Measurements from ENCODE around the gene EPHA2.

The EPHA2 gene

DNA sequence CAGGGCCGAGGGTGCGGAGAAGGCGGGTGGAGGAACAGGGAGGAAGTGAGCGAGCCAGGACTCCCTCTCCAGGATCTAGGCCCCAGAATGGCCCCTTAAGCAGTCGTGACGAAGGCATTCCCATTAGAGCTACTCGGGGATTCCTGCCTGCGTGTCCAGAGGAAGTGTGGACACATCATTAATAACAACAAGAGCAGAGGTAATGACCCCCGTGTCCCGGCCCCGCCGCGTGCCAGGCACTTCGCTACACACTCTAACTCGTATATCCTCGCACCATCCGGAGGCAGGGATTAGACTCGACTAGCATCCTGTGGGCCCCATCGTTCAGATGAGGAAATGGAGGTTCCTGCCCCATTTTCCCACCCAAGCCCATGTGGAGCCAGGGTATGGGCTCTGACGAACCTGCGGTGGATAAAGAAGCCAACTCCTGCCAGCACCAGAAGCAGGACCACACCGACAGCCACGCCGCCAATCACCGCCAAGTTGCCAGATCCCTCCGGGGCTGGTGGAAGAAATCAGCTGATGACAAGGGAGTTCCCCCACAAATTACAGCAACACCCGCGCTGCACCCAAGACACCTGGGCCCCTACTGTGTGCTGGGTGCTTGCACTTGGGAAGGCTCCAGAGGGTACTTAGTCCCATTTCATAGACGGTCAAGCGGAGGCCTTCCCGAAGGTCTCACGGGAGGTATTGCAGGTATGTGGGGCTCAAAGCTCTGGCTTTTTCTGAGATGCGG is 21.6 kb downstream of the EPHA2 start:
- no peak for DNase-seq (ENCODE audit: low read depth)
- no peak overlapping the region for H3K4me3 ChIP-seq (ENCODE audit: control insufficient read depth, low read depth, low read length)
- TF ChIP-seq, protein P1, sequence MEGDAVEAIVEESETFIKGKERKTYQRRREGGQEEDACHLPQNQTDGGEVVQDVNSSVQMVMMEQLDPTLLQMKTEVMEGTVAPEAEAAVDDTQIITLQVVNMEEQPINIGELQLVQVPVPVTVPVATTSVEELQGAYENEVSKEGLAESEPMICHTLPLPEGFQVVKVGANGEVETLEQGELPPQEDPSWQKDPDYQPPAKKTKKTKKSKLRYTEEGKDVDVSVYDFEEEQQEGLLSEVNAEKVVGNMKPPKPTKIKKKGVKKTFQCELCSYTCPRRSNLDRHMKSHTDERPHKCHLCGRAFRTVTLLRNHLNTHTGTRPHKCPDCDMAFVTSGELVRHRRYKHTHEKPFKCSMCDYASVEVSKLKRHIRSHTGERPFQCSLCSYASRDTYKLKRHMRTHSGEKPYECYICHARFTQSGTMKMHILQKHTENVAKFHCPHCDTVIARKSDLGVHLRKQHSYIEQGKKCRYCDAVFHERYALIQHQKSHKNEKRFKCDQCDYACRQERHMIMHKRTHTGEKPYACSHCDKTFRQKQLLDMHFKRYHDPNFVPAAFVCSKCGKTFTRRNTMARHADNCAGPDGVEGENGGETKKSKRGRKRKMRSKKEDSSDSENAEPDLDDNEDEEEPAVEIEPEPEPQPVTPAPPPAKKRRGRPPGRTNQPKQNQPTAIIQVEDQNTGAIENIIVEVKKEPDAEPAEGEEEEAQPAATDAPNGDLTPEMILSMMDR (conservative IDR thresholded peaks at IDR 0.05; ENCODE audit: control insufficient read depth, insufficient read depth, low read depth, low read length), result no peak

DNA sequence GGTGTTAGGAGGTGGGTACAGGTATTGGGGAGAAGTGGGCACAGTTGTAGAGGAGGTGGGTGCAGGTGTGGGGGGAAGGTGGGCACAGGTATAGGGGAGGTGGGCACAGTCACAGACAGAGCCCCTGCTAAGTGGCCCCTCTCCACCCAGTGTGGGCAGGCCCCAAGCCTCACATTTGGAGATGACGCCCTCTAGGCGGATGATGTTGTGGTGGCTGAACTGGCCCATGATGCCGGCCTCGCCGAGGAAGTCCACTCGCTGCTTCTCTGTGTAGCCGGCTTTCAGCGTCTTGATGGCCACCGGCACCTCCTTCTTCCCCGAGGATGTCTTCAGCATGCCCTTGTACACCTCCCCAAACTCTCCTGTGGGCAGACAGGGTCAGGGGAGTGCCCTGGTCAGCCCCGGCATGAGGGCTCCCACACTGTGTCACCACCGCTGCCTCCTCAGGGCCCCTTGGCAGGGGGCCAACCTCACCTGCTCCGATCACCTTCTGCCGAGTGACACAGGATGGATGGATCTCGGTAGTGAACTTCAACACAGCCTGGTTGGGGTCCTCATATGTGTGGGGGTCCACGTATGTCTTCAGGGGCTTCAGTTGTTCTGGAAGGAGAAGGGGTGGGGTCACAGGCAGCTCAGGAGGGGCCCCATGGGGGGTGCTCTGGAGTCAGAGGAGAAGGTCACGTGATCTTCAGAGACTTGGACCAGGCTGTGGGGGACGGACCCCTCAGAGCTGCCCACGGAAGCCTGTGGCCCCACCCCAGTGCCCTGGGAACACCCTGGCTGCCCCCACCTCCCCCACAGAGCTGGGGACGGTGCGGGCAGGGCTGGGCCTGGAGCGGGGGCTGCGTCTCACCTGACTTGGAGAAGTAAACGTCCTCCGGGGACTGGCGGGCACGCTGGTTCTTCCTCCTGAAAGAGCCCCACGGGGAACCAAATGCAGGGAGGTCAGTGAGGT is 22.6 kb downstream of the EPHA2 start:
- DNase-seq (ENCODE audit: low read depth), result no peak
- TF ChIP-seq, protein P1 (conservative IDR thresholded peaks at IDR 0.05; ENCODE audit: control insufficient read depth, insufficient read depth, low read depth, low read length), result no peak
- H3K4me3 ChIP-seq (ENCODE audit: control insufficient read depth, low read depth, low read length), result no peak overlapping the region

DNA sequence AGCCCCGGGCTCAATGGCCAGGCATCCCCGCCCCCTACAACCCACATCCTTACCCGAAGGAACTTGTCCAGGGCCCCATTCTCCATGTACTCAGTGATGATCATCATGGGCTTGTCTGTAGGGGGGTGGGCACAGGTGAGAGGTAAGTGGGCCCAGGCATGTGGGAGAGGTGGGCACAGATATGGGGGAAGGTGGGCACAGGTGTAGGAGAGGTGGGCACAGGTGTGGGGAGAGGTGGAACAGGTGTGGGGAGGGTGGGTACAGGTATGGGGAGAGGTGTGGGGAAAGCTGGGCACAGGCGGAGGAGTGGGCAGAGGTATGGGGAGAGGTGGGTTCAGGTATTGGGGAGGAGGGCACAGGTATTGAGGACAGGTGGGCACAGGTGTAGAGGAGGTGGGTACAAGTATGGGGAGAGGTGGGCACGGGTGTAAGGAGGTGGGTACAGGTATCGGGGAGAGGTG is 23.5 kb downstream of the EPHA2 start:
- H3K4me3 ChIP-seq (ENCODE audit: control insufficient read depth, low read depth, low read length), result no peak overlapping the region

DNA sequence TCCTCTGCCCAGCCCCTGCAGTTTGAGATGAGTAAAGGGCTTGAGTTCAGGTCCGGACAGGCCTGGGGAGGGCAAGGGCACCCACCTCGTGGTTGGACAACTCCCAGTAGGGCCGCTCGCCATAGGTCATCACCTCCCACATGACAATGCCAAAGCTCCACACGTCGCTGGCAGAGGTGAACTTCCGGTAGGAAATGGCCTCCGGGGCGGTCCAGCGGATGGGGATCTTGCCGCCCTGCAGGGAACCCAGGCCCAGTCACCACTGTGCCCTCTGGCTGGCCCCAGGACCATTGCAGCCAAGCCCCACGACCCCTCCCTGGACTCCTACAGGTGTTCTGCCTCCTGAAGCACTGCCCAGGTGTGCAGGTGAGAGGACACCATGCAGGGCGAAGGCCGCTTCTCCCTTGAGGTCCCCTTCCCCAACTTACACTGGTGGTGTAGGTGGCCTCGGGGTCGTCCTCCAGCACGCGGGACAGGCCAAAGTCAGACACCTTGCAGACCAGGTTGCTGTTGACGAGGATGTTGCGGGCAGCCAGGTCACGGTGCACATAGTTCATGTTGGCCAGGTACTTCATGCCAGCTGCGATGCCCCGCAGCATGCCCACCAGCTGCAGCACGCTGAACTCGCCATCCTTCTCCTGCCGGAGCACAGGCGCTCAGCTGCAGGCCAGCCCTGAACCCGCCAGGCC is 24.1 kb downstream of the EPHA2 start:
- H3K4me3 ChIP-seq (ENCODE audit: control insufficient read depth, low read depth, low read length), result no peak overlapping the region
- DNase-seq (ENCODE audit: low read depth), result no peak
- TF ChIP-seq, protein P1 (conservative IDR thresholded peaks at IDR 0.05; ENCODE audit: control insufficient read depth, insufficient read depth, low read depth, low read length), result no peak

More for the DNA sequence above, 23.5 kb downstream of the EPHA2 start:
- TF ChIP-seq, protein P1 (conservative IDR thresholded peaks at IDR 0.05; ENCODE audit: control insufficient read depth, insufficient read depth, low read depth, low read length), result no peak
- no peak for DNase-seq (ENCODE audit: low read depth)

DNA sequence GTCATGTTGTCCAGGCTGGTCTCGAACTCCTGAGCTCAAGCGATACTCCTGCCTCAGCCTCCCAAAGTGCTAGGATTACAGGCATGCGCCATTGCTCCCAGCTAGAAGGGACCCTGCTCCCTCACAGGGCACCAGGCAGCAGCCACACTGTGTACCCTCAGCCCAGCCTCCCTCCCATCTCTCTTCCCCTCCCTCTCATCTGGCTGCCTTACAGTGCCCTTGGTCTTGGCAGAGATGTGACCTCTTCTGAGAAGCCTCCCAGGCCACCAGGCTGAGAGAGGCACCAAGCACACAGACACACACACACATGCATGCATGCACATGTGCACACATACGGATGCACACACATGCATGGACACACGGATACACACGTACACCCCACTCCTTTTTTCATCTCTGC is 25.0 kb downstream of the EPHA2 start:
- TF ChIP-seq, protein P1 (conservative IDR thresholded peaks at IDR 0.05; ENCODE audit: control insufficient read depth, insufficient read depth, low read depth, low read length), result no peak
- no peak for DNase-seq (ENCODE audit: low read depth)
- H3K4me3 ChIP-seq (ENCODE audit: control insufficient read depth, low read depth, low read length), result no peak overlapping the region

DNA sequence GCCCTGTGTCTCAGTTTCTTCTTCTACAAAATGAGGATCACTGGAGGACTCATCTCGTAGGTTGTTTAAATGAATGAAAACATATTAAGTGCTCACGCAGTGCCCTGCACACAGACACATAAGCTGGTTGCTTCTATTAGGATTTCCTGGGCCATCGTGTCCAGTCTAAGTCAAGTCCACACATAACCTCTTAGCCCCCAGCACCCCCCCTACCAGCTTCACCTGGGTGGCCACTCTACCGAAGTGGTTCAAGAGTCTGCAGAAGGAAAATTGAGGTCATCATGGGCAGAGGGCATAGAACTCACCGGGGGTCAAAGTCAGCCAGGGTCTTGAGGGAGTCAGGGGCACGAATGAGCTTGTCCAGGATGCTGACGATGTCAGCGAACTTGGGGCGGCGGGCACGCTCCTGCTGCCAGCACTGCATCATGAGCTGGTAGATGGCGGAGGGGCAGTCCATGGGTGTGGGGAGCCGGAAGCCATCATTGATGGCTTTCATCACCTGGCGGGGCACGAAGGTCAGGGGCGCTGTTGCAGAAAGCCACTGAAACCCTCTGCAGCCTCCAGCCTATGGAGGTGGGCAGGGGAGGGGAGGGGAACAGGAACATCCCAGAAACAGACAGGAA is 25.8 kb downstream of the EPHA2 start:
- no peak for DNase-seq (ENCODE audit: low read depth)
- no peak overlapping the region for H3K4me3 ChIP-seq (ENCODE audit: control insufficient read depth, low read depth, low read length)
- TF ChIP-seq, protein P1 (conservative IDR thresholded peaks at IDR 0.05; ENCODE audit: control insufficient read depth, insufficient read depth, low read depth, low read length), result no peak

Measured in fibroblast of mammary gland (primary cell).